Stomach (tissue), 4 donors: ENCODE data around the gene HSD11B1L.

ENCODE experiments used
- EP300 ChIP-seq: sonication (generic); formaldehyde crosslinking; IDR thresholded peaks from one replicate; pipeline ENCODE4 v1.6.1; 2017; ENCODE audit warnings: antibody characterized with exemption
- POLR2A ChIP-seq, 4 donors: fragments of 450-650 bp; IDR thresholded peaks; one replicate each; pipeline ENCODE4 v1.6.1; 2016; ENCODE audit warnings: antibody characterized with exemption in 4 of 4, control low read depth in 2 of 4, mild to moderate bottlenecking in 1 of 4, moderate library complexity in 1 of 4
- POLR2AphosphoS5 ChIP-seq, 3 donors: sonication (generic); formaldehyde crosslinking; IDR thresholded peaks; one replicate each; pipeline ENCODE4 v1.6.1; 2016; ENCODE audit warnings: antibody characterized with exemption in 3 of 3
- TF ChIP-seq, protein P1 (sequence below), 7 experiments: fragments of 450-650 bp in 4 of 7; fragments of 200-600 bp in 3 of 7; sonication (generic) in 3 of 7; IDR thresholded peaks; one replicate each; pipeline ENCODE4 v1.5.1; 2016 to 2019; ENCODE audit warnings: antibody characterized with exemption in 7 of 7, control low read depth in 2 of 7, mild to moderate bottlenecking in 1 of 7

DNA sequence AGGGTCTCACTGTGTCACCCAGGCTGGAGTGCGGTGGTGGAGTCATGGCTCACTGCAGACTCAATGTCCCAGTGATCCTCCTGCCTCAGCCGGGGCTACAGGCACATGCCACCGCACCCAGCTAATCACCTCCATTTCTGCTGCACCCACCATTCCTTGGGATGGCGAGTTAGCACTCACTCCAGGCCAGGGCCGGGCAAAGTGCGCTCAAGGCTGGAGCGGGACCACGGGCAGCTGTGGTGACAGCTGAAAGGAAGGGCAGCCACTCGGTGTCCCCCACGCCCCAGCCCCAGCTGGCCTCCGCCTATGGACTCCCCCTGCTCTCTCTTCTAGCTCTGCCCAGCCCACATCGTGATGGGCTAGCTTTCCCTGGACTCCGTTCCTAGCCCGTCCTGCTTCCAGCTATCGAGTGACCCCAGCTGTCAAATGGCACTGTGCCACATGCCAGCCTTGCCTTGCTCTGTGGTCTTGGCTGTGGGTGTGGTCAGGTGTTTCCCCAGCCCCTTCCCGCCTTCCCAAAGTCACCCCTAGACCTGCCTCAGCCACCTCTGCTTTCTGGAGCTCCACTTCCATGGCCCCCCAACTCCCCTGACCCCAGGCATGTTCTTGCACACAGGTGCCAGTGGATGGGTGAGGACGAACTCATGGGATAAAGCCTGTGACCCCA, 4.6 kb upstream of the HSD11B1L start:
- TF ChIP-seq, protein P1, sequence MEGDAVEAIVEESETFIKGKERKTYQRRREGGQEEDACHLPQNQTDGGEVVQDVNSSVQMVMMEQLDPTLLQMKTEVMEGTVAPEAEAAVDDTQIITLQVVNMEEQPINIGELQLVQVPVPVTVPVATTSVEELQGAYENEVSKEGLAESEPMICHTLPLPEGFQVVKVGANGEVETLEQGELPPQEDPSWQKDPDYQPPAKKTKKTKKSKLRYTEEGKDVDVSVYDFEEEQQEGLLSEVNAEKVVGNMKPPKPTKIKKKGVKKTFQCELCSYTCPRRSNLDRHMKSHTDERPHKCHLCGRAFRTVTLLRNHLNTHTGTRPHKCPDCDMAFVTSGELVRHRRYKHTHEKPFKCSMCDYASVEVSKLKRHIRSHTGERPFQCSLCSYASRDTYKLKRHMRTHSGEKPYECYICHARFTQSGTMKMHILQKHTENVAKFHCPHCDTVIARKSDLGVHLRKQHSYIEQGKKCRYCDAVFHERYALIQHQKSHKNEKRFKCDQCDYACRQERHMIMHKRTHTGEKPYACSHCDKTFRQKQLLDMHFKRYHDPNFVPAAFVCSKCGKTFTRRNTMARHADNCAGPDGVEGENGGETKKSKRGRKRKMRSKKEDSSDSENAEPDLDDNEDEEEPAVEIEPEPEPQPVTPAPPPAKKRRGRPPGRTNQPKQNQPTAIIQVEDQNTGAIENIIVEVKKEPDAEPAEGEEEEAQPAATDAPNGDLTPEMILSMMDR (IDR thresholded peaks at IDR 0.05), result no peak
- TF ChIP-seq POLR2A (IDR thresholded peaks at IDR 0.05), result no peak
- no peak for TF ChIP-seq POLR2AphosphoS5 (IDR thresholded peaks at IDR 0.05)
- no peak for TF ChIP-seq EP300
